ENCODE data around the gene OSBPL8. TPM values are rescaled to one million over a fixed set of nuclear protein-coding genes. Genes with fewer than 3 reads are reported as not detected.
A peak's percentile ranks its signal among the peaks of the same experiment; 100 is the strongest.

OSBPL8 gene
- total RNA-seq, 1 experiment from 2014 or later = 21.2 TPM

- DNase-seq (ENCODE audit: low spot score) = no peak
Measured at GRCh38 chr12:76556368-76556767, 3.2 kb downstream of the OSBPL8 start.

GRCh38 chr12:76555797-76556196 is 3.8 kb downstream of the OSBPL8 start:
- no peak for DNase-seq (ENCODE audit: low spot score)

- no peak for DNase-seq (ENCODE audit: low spot score)
Measured at GRCh38 chr12:76555231-76555767, 4.3 kb downstream of the OSBPL8 start.

- DNase-seq (ENCODE audit: low spot score) = no peak
Measured at GRCh38 chr12:76554405-76555230, 5.0 kb downstream of the OSBPL8 start.

- no peak for DNase-seq (ENCODE audit: low spot score)
Measured at GRCh38 chr12:76552343-76552938, 7.1 kb downstream of the OSBPL8 start.

GRCh38 chr12:76551482-76551888 is 8.1 kb downstream of the OSBPL8 start:
- DNase-seq (ENCODE audit: low spot score) = no peak

GRCh38 chr12:76549131-76549530 is 10.4 kb downstream of the OSBPL8 start:
- DNase-seq (ENCODE audit: low spot score) = no peak

GRCh38 chr12:76548222-76548837 is 11.2 kb downstream of the OSBPL8 start:
- DNase-seq (ENCODE audit: low spot score) = peak; percentile 8

GRCh38 chr12:76547526-76547925 is 12.0 kb downstream of the OSBPL8 start:
- DNase-seq (ENCODE audit: low spot score) = no peak

- DNase-seq (ENCODE audit: low spot score) = no peak
Measured at GRCh38 chr12:76546889-76547288, 12.7 kb downstream of the OSBPL8 start.

GRCh38 chr12:76545486-76545885 is 14.1 kb downstream of the OSBPL8 start:
- DNase-seq (ENCODE audit: low spot score) = no peak

- no peak for DNase-seq (ENCODE audit: low spot score)
Measured at GRCh38 chr12:76544601-76545261, 14.8 kb downstream of the OSBPL8 start.

- no peak for DNase-seq (ENCODE audit: low spot score)
Measured at GRCh38 chr12:76543813-76544347, 15.7 kb downstream of the OSBPL8 start.

GRCh38 chr12:76542908-76543307 is 16.7 kb downstream of the OSBPL8 start:
- DNase-seq (ENCODE audit: low spot score) = no peak

GRCh38 chr12:76539727-76540126 is 19.8 kb downstream of the OSBPL8 start:
- DNase-seq (ENCODE audit: low spot score) = no peak

- DNase-seq (ENCODE audit: low spot score) = no peak
Measured at GRCh38 chr12:76537923-76538322, 21.6 kb downstream of the OSBPL8 start.

GRCh38 chr12:76536546-76536945 is 23.0 kb downstream of the OSBPL8 start:
- no peak for DNase-seq (ENCODE audit: low spot score)

GRCh38 chr12:76535170-76535569 is 24.4 kb downstream of the OSBPL8 start:
- DNase-seq (ENCODE audit: low spot score) = no peak

- DNase-seq (ENCODE audit: low spot score) = no peak
Measured at GRCh38 chr12:76533331-76533730, 26.2 kb downstream of the OSBPL8 start.

- no peak for DNase-seq (ENCODE audit: low spot score)
Measured at GRCh38 chr12:76532520-76532919, 27.1 kb downstream of the OSBPL8 start.

- no peak for DNase-seq (ENCODE audit: low spot score)
Measured at GRCh38 chr12:76531056-76531455, 28.5 kb downstream of the OSBPL8 start.

GRCh38 chr12:76530516-76530915 is 29.1 kb downstream of the OSBPL8 start:
- no peak for DNase-seq (ENCODE audit: low spot score)

Data from H4 (cell line).